ENCODE measurements around the gene AFG3L2.

GRCh38 chr18:12281861-12282260 lies 95.2 kb downstream of the AFG3L2 start:
- TF ChIP-seq POLR2A (IDR thresholded peaks at IDR 0.05) (no peak), CTCF (IDR thresholded peaks at IDR 0.05) (no peak)

All from right lobe of liver (tissue), 4 donors.